ENCODE data around the gene ADAMTS18. TPM values are rescaled to one million over a fixed set of nuclear protein-coding genes. Genes with fewer than 3 reads are reported as not detected.

The ADAMTS18 gene
- total RNA-seq, 1 donor from 2014 or later: 2.5 TPM

DNA sequence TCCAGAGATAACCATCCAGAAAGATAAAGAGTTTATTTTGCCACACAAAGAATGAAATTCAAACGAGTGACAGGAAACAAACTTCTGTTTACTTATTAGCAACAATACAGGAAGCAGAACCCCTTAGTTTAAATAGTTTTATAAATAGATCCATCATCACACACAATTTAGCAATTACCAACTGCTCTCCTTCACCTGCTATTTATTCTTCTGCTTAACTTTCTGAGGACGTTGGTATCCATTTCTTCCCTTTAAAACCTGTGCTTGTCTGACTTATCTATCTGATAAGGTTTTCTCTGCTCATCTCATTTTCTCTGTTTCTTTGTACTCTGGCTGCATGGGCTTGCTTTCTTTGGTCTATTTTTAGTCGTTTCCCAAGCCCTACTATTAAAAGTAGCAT lies 4.3 kb upstream of the ADAMTS18 start:
- no peak overlapping the region for H3K4me3 ChIP-seq (ENCODE audit: insufficient read depth, low read depth, low read length)
- no peak overlapping the region for H3K27ac Mint-ChIP-seq (ENCODE audit: unreplicated experiment)
- no peaks in the 10 kb centered on the region for H3K36me3 Mint-ChIP-seq (ENCODE audit: low read depth, unreplicated experiment)
- no peaks in the 10 kb centered on the region for H4K20me1 ChIP-seq (ENCODE audit: insufficient read depth, low read length)
- H3K27me3 ChIP-seq (ENCODE audit: insufficient read depth, low read length): peaks cover 44% of the 10 kb centered on the region
- H3K4me1 ChIP-seq (ENCODE audit: insufficient read depth, low read length): no peaks in the 10 kb centered on the region
- no peak for DNase-seq (ENCODE audit: low read depth)
- no peaks in the 10 kb centered on the region for H3K36me3 ChIP-seq (ENCODE audit: insufficient read depth, low read length)
- TF ChIP-seq EZH2 (IDR thresholded peaks at IDR 0.05; ENCODE audit: insufficient read depth, low read length) (no peak), CTCF (IDR thresholded peaks at IDR 0.05; ENCODE audit: insufficient read depth, low read depth, low read length) (no peak)
- H3K4me1 Mint-ChIP-seq (ENCODE audit: low read depth, unreplicated experiment): no peaks in the 10 kb centered on the region
- no peak overlapping the region for H3K9ac ChIP-seq (ENCODE audit: low read length)
- no peaks in the 10 kb centered on the region for H3K79me2 ChIP-seq (ENCODE audit: insufficient read depth, low read length)
- H2AFZ ChIP-seq (ENCODE audit: low read depth, low read length): no peak overlapping the region
- H3K9me3 Mint-ChIP-seq (ENCODE audit: unreplicated experiment): no peaks in the 10 kb centered on the region
- no peak for FAIRE-seq
- no peaks in the 10 kb centered on the region for H3K9me3 ChIP-seq (ENCODE audit: insufficient read depth, low read depth, low read length)
- H3K27me3 Mint-ChIP-seq (ENCODE audit: low read depth, unreplicated experiment): peaks cover 41% of the 10 kb centered on the region
- no peak overlapping the region for H3K4me2 ChIP-seq (ENCODE audit: low read length)
- H3K27ac ChIP-seq (ENCODE audit: low read depth, low read length): no peak overlapping the region
- H3K4me3 Mint-ChIP-seq (ENCODE audit: unreplicated experiment): no peak overlapping the region

GRCh38 chr16:77437859-77438258 lies 3.0 kb upstream of the ADAMTS18 start:
- H3K36me3 Mint-ChIP-seq (ENCODE audit: low read depth, unreplicated experiment): no peaks in the 10 kb centered on the region
- Histone ChIP-seq H3K4me1 (ENCODE audit: insufficient read depth, low read length) (no peaks in the 10 kb centered on the region), H3K79me2 (ENCODE audit: insufficient read depth, low read length) (no peaks in the 10 kb centered on the region), H3K27me3 (ENCODE audit: insufficient read depth, low read length) (peaks cover 45% of the 10 kb centered on the region), H3K36me3 (ENCODE audit: insufficient read depth, low read length) (no peaks in the 10 kb centered on the region), H3K27ac (ENCODE audit: low read depth, low read length) (no peak overlapping the region), H2AFZ (ENCODE audit: low read depth, low read length) (no peak overlapping the region), H3K9me3 (ENCODE audit: insufficient read depth, low read depth, low read length) (no peaks in the 10 kb centered on the region), H4K20me1 (ENCODE audit: insufficient read depth, low read length) (no peaks in the 10 kb centered on the region), H3K4me3 (ENCODE audit: insufficient read depth, low read depth, low read length) (no peak overlapping the region), H3K9ac (ENCODE audit: low read length) (no peak overlapping the region), H3K4me2 (ENCODE audit: low read length) (no peak overlapping the region)
- no peak overlapping the region for H3K27ac Mint-ChIP-seq (ENCODE audit: unreplicated experiment)
- DNase-seq (ENCODE audit: low read depth) (peak; percentile 3), FAIRE-seq (no peak)
- peaks cover 50% of the 10 kb centered on the region for H3K27me3 Mint-ChIP-seq (ENCODE audit: low read depth, unreplicated experiment)
- TF ChIP-seq CTCF (IDR thresholded peaks at IDR 0.05; ENCODE audit: insufficient read depth, low read depth, low read length) (peak; percentile 29), EZH2 (IDR thresholded peaks at IDR 0.05; ENCODE audit: insufficient read depth, low read length) (no peak)
- no peak overlapping the region for H3K4me3 Mint-ChIP-seq (ENCODE audit: unreplicated experiment)
- H3K9me3 Mint-ChIP-seq (ENCODE audit: unreplicated experiment): no peaks in the 10 kb centered on the region
- H3K4me1 Mint-ChIP-seq (ENCODE audit: low read depth, unreplicated experiment): peaks cover 4% of the 10 kb centered on the region

GRCh38 chr16:77435272-77435820 lies 512 bp upstream of the ADAMTS18 start:
- H3K4me1 Mint-ChIP-seq (ENCODE audit: low read depth, unreplicated experiment): peaks cover 4% of the 10 kb centered on the region
- H3K9me3 Mint-ChIP-seq (ENCODE audit: unreplicated experiment): no peaks in the 10 kb centered on the region
- Histone ChIP-seq H3K9ac (ENCODE audit: low read length) (no peak overlapping the region), H3K4me2 (ENCODE audit: low read length) (peak overlapping the region; percentile 59), H3K9me3 (ENCODE audit: insufficient read depth, low read depth, low read length) (no peaks in the 10 kb centered on the region), H3K27me3 (ENCODE audit: insufficient read depth, low read length) (peaks cover 52% of the 10 kb centered on the region), H3K79me2 (ENCODE audit: insufficient read depth, low read length) (no peaks in the 10 kb centered on the region), H3K27ac (ENCODE audit: low read depth, low read length) (no peak overlapping the region), H2AFZ (ENCODE audit: low read depth, low read length) (no peak overlapping the region), H3K36me3 (ENCODE audit: insufficient read depth, low read length) (no peaks in the 10 kb centered on the region), H4K20me1 (ENCODE audit: insufficient read depth, low read length) (no peaks in the 10 kb centered on the region), H3K4me3 (ENCODE audit: insufficient read depth, low read depth, low read length) (no peak overlapping the region), H3K4me1 (ENCODE audit: insufficient read depth, low read length) (no peaks in the 10 kb centered on the region)
- no peak overlapping the region for H3K27ac Mint-ChIP-seq (ENCODE audit: unreplicated experiment)
- TF ChIP-seq CTCF (IDR thresholded peaks at IDR 0.05; ENCODE audit: insufficient read depth, low read depth, low read length): no peak
- no peak for TF ChIP-seq EZH2 (IDR thresholded peaks at IDR 0.05; ENCODE audit: insufficient read depth, low read length)
- peaks cover 61% of the 10 kb centered on the region for H3K27me3 Mint-ChIP-seq (ENCODE audit: low read depth, unreplicated experiment)
- DNase-seq (ENCODE audit: low read depth): no peak
- FAIRE-seq: no peak
- peak overlapping the region; percentile 63 for H3K4me3 Mint-ChIP-seq (ENCODE audit: unreplicated experiment)
- H3K36me3 Mint-ChIP-seq (ENCODE audit: low read depth, unreplicated experiment): no peaks in the 10 kb centered on the region
